ENCODE results near the gene HIPK2. TPM values are rescaled to one million over a fixed set of nuclear protein-coding genes. Genes with fewer than 3 reads are reported as not detected.

HIPK2 gene
- total and polyA plus RNA-seq, 10 of the 15 experiments (the other 5 are each of a cell fraction or from before 2014, with no cell fraction given): 1.7 to 39.0 (median 9.4) TPM

DNA sequence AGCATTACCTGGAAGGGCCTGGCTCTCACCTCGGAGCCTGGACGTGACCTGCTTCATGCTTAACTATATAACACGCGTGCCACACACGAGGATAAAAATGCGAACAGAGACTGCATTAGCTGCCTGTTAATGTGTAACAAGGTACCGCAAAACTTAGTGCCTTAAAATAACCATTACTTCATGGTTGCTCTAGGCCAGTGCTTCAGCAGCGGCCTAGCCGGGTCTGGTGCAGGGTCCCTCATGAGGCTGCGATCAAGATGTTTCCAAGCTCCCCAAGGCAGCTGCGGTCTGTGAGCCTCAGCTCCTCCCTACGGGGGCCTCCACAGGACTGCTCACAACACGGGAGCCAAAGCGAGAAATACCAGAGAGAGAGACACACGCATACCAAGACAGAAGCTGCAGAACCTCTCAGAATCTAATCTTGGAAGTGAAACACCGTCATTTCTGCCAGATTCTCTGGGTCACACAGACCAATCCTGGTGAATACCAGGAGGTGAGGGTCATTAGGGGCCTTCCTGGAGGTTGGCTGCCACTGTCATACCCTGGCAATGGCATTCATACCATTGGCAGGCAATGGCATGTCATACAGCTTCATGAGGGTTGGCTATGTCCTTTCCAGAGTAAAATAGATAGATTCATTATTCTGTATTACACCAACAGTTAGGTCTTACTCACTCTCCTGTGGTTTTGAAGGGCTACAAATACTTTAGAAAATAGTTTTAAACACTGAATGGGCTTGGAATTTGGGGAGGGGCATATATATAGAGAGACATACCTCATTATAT is 94.5 kb downstream of the HIPK2 start (continued):
- TF ChIP-seq, protein P1, sequence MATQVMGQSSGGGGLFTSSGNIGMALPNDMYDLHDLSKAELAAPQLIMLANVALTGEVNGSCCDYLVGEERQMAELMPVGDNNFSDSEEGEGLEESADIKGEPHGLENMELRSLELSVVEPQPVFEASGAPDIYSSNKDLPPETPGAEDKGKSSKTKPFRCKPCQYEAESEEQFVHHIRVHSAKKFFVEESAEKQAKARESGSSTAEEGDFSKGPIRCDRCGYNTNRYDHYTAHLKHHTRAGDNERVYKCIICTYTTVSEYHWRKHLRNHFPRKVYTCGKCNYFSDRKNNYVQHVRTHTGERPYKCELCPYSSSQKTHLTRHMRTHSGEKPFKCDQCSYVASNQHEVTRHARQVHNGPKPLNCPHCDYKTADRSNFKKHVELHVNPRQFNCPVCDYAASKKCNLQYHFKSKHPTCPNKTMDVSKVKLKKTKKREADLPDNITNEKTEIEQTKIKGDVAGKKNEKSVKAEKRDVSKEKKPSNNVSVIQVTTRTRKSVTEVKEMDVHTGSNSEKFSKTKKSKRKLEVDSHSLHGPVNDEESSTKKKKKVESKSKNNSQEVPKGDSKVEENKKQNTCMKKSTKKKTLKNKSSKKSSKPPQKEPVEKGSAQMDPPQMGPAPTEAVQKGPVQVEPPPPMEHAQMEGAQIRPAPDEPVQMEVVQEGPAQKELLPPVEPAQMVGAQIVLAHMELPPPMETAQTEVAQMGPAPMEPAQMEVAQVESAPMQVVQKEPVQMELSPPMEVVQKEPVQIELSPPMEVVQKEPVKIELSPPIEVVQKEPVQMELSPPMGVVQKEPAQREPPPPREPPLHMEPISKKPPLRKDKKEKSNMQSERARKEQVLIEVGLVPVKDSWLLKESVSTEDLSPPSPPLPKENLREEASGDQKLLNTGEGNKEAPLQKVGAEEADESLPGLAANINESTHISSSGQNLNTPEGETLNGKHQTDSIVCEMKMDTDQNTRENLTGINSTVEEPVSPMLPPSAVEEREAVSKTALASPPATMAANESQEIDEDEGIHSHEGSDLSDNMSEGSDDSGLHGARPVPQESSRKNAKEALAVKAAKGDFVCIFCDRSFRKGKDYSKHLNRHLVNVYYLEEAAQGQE (IDR thresholded peaks at IDR 0.05; ENCODE audit: low read depth, low read length): no peak
- no peak for TF ChIP-seq STAT3 (IDR thresholded peaks at IDR 0.05; ENCODE audit: low read depth, low read length)
- no peak for TF ChIP-seq ZNF622 (IDR thresholded peaks at IDR 0.05)
- TF ChIP-seq DPF2 (IDR thresholded peaks at IDR 0.05): peak; percentile 28; the same call in 1 of the 2 replicates
- no peak for TF ChIP-seq SPI1 (IDR thresholded peaks at IDR 0.05; ENCODE audit: borderline replicate concordance, insufficient read depth, low read depth, low read length)
- TF ChIP-seq, protein P2, sequence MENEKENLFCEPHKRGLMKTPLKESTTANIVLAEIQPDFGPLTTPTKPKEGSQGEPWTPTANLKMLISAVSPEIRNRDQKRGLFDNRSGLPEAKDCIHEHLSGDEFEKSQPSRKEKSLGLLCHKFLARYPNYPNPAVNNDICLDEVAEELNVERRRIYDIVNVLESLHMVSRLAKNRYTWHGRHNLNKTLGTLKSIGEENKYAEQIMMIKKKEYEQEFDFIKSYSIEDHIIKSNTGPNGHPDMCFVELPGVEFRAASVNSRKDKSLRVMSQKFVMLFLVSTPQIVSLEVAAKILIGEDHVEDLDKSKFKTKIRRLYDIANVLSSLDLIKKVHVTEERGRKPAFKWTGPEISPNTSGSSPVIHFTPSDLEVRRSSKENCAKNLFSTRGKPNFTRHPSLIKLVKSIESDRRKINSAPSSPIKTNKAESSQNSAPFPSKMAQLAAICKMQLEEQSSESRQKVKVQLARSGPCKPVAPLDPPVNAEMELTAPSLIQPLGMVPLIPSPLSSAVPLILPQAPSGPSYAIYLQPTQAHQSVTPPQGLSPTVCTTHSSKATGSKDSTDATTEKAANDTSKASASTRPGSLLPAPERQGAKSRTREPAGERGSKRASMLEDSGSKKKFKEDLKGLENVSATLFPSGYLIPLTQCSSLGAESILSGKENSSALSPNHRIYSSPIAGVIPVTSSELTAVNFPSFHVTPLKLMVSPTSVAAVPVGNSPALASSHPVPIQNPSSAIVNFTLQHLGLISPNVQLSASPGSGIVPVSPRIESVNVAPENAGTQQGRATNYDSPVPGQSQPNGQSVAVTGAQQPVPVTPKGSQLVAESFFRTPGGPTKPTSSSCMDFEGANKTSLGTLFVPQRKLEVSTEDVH (IDR thresholded peaks at IDR 0.05; ENCODE audit: low read depth, partially characterized antibody): no peak
- no peak for TF ChIP-seq SUPT20H (IDR thresholded peaks at IDR 0.05; ENCODE audit: borderline replicate concordance, control insufficient read depth, low read depth, low read length)
- TF ChIP-seq MEF2B (IDR thresholded peaks at IDR 0.05; ENCODE audit: partially characterized antibody, poor library complexity, severe bottlenecking): peak; percentile 74
- TF ChIP-seq CEBPB (IDR thresholded peaks at IDR 0.05; ENCODE audit: borderline replicate concordance in 1 of 2, low read depth in 2 of 2, low read length in 2 of 2): no peak
- 0 out of 2 replicates have a peak, but pooled peaks have one; percentile 11 for TF ChIP-seq CREM (IDR thresholded peaks at IDR 0.05; ENCODE audit: low read depth)
- no peak for TF ChIP-seq YY1 (IDR thresholded peaks at IDR 0.05; ENCODE audit: low read depth, low read length)
- no peak for TF ChIP-seq ETV6 (conservative IDR thresholded peaks at IDR 0.05 in 1 of 2, IDR thresholded peaks at IDR 0.05 in 1 of 2; ENCODE audit: borderline replicate concordance in 1 of 2, low read depth in 1 of 2)
- TF ChIP-seq KLF5 (IDR thresholded peaks at IDR 0.05; ENCODE audit: partially characterized antibody): no peak
- no peak for TF ChIP-seq FOS (IDR thresholded peaks at IDR 0.05; ENCODE audit: borderline replicate concordance, extremely low read depth, insufficient read length)
- TF ChIP-seq, protein P3, sequence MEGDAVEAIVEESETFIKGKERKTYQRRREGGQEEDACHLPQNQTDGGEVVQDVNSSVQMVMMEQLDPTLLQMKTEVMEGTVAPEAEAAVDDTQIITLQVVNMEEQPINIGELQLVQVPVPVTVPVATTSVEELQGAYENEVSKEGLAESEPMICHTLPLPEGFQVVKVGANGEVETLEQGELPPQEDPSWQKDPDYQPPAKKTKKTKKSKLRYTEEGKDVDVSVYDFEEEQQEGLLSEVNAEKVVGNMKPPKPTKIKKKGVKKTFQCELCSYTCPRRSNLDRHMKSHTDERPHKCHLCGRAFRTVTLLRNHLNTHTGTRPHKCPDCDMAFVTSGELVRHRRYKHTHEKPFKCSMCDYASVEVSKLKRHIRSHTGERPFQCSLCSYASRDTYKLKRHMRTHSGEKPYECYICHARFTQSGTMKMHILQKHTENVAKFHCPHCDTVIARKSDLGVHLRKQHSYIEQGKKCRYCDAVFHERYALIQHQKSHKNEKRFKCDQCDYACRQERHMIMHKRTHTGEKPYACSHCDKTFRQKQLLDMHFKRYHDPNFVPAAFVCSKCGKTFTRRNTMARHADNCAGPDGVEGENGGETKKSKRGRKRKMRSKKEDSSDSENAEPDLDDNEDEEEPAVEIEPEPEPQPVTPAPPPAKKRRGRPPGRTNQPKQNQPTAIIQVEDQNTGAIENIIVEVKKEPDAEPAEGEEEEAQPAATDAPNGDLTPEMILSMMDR (IDR thresholded peaks at IDR 0.05 in 2 of 3, conservative IDR thresholded peaks at IDR 0.05 in 1 of 3; ENCODE audit: control insufficient read depth in 2 of 3, extremely low read depth in 1 of 3, insufficient read depth in 1 of 3, low read depth in 3 of 3, low read length in 3 of 3): no peak
- no peak for TF ChIP-seq TAF1 (IDR thresholded peaks at IDR 0.05; ENCODE audit: borderline replicate concordance, low read depth, low read length)
- TF ChIP-seq, protein P4, sequence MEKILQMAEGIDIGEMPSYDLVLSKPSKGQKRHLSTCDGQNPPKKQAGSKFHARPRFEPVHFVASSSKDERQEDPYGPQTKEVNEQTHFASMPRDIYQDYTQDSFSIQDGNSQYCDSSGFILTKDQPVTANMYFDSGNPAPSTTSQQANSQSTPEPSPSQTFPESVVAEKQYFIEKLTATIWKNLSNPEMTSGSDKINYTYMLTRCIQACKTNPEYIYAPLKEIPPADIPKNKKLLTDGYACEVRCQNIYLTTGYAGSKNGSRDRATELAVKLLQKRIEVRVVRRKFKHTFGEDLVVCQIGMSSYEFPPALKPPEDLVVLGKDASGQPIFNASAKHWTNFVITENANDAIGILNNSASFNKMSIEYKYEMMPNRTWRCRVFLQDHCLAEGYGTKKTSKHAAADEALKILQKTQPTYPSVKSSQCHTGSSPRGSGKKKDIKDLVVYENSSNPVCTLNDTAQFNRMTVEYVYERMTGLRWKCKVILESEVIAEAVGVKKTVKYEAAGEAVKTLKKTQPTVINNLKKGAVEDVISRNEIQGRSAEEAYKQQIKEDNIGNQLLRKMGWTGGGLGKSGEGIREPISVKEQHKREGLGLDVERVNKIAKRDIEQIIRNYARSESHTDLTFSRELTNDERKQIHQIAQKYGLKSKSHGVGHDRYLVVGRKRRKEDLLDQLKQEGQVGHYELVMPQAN (conservative IDR thresholded peaks at IDR 0.05): no peak

All from GM12878 (cell line).